Measurements from ENCODE around the gene MBOAT2.
"Not testable (repeated sequence)": the region's sequence is repeated elsewhere in the genome, so short reads cannot be mapped to it uniquely, and the experiment has no call there.

- not testable (repeated sequence) for TF ChIP-seq ZNF629 (CRISPR knock-in tag; conservative IDR thresholded peaks at IDR 0.05); EZH2 (conservative IDR thresholded peaks at IDR 0.05; ENCODE audit: low read depth, low read length); POLR2AphosphoS5 (IDR thresholded peaks at IDR 0.05; ENCODE audit: low read depth, low read length); ZNF12 (CRISPR knock-in tag; IDR thresholded peaks at IDR 0.05); TGIF2 (CRISPR knock-in tag; IDR thresholded peaks at IDR 0.05); SMC3 (IDR thresholded peaks at IDR 0.05; ENCODE audit: low read length); CBFB (CRISPR knock-in tag; IDR thresholded peaks at IDR 0.05); ZNF879 (CRISPR knock-in tag; IDR thresholded peaks at IDR 0.05); JUND (CRISPR knock-in tag; IDR thresholded peaks at IDR 0.05); ZNF367 (CRISPR knock-in tag; IDR thresholded peaks at IDR 0.05; ENCODE audit: borderline replicate concordance); NR1H2 (CRISPR knock-in tag; IDR thresholded peaks at IDR 0.05; ENCODE audit: borderline replicate concordance, low read depth); MYPOP (CRISPR knock-in tag; IDR thresholded peaks at IDR 0.05)
- TF ChIP-seq, protein P1, sequence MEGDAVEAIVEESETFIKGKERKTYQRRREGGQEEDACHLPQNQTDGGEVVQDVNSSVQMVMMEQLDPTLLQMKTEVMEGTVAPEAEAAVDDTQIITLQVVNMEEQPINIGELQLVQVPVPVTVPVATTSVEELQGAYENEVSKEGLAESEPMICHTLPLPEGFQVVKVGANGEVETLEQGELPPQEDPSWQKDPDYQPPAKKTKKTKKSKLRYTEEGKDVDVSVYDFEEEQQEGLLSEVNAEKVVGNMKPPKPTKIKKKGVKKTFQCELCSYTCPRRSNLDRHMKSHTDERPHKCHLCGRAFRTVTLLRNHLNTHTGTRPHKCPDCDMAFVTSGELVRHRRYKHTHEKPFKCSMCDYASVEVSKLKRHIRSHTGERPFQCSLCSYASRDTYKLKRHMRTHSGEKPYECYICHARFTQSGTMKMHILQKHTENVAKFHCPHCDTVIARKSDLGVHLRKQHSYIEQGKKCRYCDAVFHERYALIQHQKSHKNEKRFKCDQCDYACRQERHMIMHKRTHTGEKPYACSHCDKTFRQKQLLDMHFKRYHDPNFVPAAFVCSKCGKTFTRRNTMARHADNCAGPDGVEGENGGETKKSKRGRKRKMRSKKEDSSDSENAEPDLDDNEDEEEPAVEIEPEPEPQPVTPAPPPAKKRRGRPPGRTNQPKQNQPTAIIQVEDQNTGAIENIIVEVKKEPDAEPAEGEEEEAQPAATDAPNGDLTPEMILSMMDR (CRISPR knock-in tag; IDR thresholded peaks at IDR 0.05): not testable (repeated sequence)
- TF ChIP-seq MAFK (conservative IDR thresholded peaks at IDR 0.05 in 1 of 2, IDR thresholded peaks at IDR 0.05 in 1 of 2; ENCODE audit: low read length in 2 of 2): peak in 1 of 2 experiments; percentile 7; a peak in 1 of 4 replicates
These were observed 108.2 kb downstream of the MBOAT2 start for GRCh38 chr2:8895087-8895912.

All from HepG2 (cell line).